Body of pancreas (tissue), 4 donors: ENCODE results near the gene DTL. TPM values are rescaled to one million over a fixed set of nuclear protein-coding genes. Genes with fewer than 3 reads are reported as not detected.
"Not testable (repeated sequence)": the region's sequence is repeated elsewhere in the genome, so short reads cannot be mapped to it uniquely, and the experiment has no call there.

Experiments
- ATAC-seq: fragments of 150-250 bp; one replicate; pipeline ENCODE4 v1.9.1; 2016
- DNase-seq, 4 donors: peaks; one replicate each; pipeline ENCODE4 v3.0.0-alpha.2; 2019
- H3K27ac ChIP-seq, 4 donors: fragments of 200-600 bp; sonication (generic); 1 replicate in 3 of 4; 2 replicates in 1 of 4; pipeline versions ENCODE4 v1.5.1 to v1.6.1; 2016 to 2019; ENCODE audit warnings: mild to moderate bottlenecking in 1 of 4, mixed read lengths in 1 of 4, moderate library complexity in 1 of 4
- H3K27me3 ChIP-seq, 2 donors: fragments of 200-600 bp; sonication (generic); one replicate each; pipeline ENCODE4 v1.6.0; 2016; ENCODE audit warnings: mild to moderate bottlenecking in 1 of 2
- H3K36me3 ChIP-seq, 2 donors: fragments of 200-600 bp; sonication (generic); replicated peaks in 1 of 2; 2 replicates each; pipeline ENCODE4 v1.5.1; 2016; ENCODE audit warnings: low read depth in 2 of 2; ENCODE audit not compliant: insufficient read depth in 1 of 2
- H3K4me1 ChIP-seq: fragments of 200-600 bp; sonication (generic); one replicate; pipeline ENCODE4 v1.6.0; 2016
- H3K4me3 ChIP-seq, 2 donors: fragments of 200-600 bp; sonication (generic); 1 replicate in 1 of 2; 2 replicates in 1 of 2; pipeline ENCODE4 v1.5.1; 2016 to 2019
- H3K9me3 ChIP-seq, 3 donors: fragments of 200-600 bp; sonication (generic); 1 replicate in 2 of 3; 2 replicates in 1 of 3; pipeline ENCODE4 v1.5.1; 2016
- CTCF ChIP-seq, 7 experiments: fragments of 450-650 bp in 4 of 7; fragments of 200-600 bp in 3 of 7; sonication (generic) in 3 of 7; IDR thresholded peaks; one replicate each; pipeline ENCODE4 v1.5.1; 2016 to 2019; ENCODE audit warnings: antibody characterized with exemption in 7 of 7
- POLR2A ChIP-seq, 3 donors: fragments of 450-650 bp; IDR thresholded peaks; one replicate each; pipeline ENCODE4 v1.6.1; 2016; ENCODE audit warnings: antibody characterized with exemption in 3 of 3, mild to moderate bottlenecking in 2 of 3
- WGBS, 2 donors: methylation state at CpG; one replicate each; pipeline ENCODE4 v1.1.5; 2017; 5-methylcytosine and 5-hydroxymethylcytosine counted together
- intact Hi-C: fragments of 100-400 bp; cut with DNase I; formaldehyde crosslinking; loops from one replicate; pipeline ENCODE4 v1.15.1; 2023
- total RNA-seq, 2 donors: library from RNA; depleted of rRNA; stranded (reverse); fragments of >200 nt; gene quantifications; one replicate each; pipeline ENCODE4 v1.1.0, GENCODE V29; 2016

DTL gene
- total RNA-seq, 2 donors from 2014 or later = under 0.01 TPM; not detected in 1

GRCh38 chr1:212010004-212010403 lies 25.5 kb upstream of the DTL start:
- ATAC-seq (no peak), DNase-seq (no peak)
- peaks cover 5% of the 10 kb centered on the region for H3K4me1 ChIP-seq
- no peaks in the 10 kb centered on the region for H3K27me3 ChIP-seq
- TF ChIP-seq CTCF (IDR thresholded peaks at IDR 0.05) (no peak), POLR2A (IDR thresholded peaks at IDR 0.05) (no peak)
- peaks cover 0 to 3% of the 10 kb centered on the region in 2 donors for H3K36me3 ChIP-seq
- intact Hi-C loops = no loop called here
- WGBS, 2 donors = 68 to 75% methylated on average over 3 of the region's 3 CpGs
- no peak overlapping the region for H3K27ac ChIP-seq
- H3K9me3 ChIP-seq = no peaks in the 10 kb centered on the region
- H3K4me3 ChIP-seq = no peak overlapping the region

- peak; percentile 75 to 79 (median 78) for DNase-seq
- 24 to 34% methylated on average over 7 of the region's 7 CpGs for WGBS, 2 donors
These were observed 23.4 kb upstream of the DTL start for GRCh38 chr1:212012034-212012740.

GRCh38 chr1:212013672-212014071 lies 21.9 kb upstream of the DTL start:
- intact Hi-C loops = no loop called here
- no peaks in the 10 kb centered on the region for H3K9me3 ChIP-seq
- ATAC-seq (no peak), DNase-seq (no peak)
- TF ChIP-seq CTCF (IDR thresholded peaks at IDR 0.05) (no peak), POLR2A (IDR thresholded peaks at IDR 0.05) (no peak)
- H3K4me3 ChIP-seq = no peak overlapping the region
- peaks cover 5% of the 10 kb centered on the region for H3K4me1 ChIP-seq
- H3K36me3 ChIP-seq = peaks cover 0 to 2% of the 10 kb centered on the region in 2 donors
- no peak overlapping the region for H3K27ac ChIP-seq
- H3K27me3 ChIP-seq = no peaks in the 10 kb centered on the region
- 79 to 87% methylated on average over 2 of the region's 2 CpGs for WGBS, 2 donors

More at GRCh38 chr1:212012034-212012740, 23.4 kb upstream of the DTL start:
- H3K4me3 ChIP-seq = no peak overlapping the region
- H3K36me3 ChIP-seq = peaks cover 0 to 2% of the 10 kb centered on the region in 2 donors
- peak; percentile 96 for ATAC-seq
- TF ChIP-seq CTCF (IDR thresholded peaks at IDR 0.05) (peak; percentile 90 to 97 (median 93)), POLR2A (IDR thresholded peaks at IDR 0.05) (no peak)
- H3K4me1 ChIP-seq = peaks cover 5% of the 10 kb centered on the region
- H3K9me3 ChIP-seq = no peaks in the 10 kb centered on the region
- no peaks in the 10 kb centered on the region for H3K27me3 ChIP-seq
- no peak overlapping the region for H3K27ac ChIP-seq
- intact Hi-C loops = no loop called here

- Histone ChIP-seq H3K4me1 (peaks cover 17% of the 10 kb centered on the region), H3K9me3 (no peaks in the 10 kb centered on the region), H3K4me3 (no peak overlapping the region), H3K36me3 (no peaks in the 10 kb centered on the region), H3K27me3 (no peaks in the 10 kb centered on the region), H3K27ac (peak overlapping the region in 1 of 4 donors; percentile 51)
- peak; percentile 65 for ATAC-seq
- WGBS, 2 donors = 38 to 40% methylated on average over 2 of the region's 2 CpGs
- DNase-seq = no peak
- intact Hi-C loops = no loop called here
- TF ChIP-seq CTCF (IDR thresholded peaks at IDR 0.05) = no peak
- no peak for TF ChIP-seq POLR2A (IDR thresholded peaks at IDR 0.05)
These were observed 14.6 kb upstream of the DTL start for GRCh38 chr1:212020975-212021374.

- Histone ChIP-seq H3K27ac (peak overlapping the region in 1 of 4 donors; percentile 51), H3K9me3 (no peaks in the 10 kb centered on the region), H3K27me3 (no peaks in the 10 kb centered on the region), H3K4me3 (no peak overlapping the region), H3K4me1 (peaks cover 18% of the 10 kb centered on the region), H3K36me3 (no peaks in the 10 kb centered on the region)
- DNase-seq (no peak), ATAC-seq (no peak)
- intact Hi-C loops = no loop called here
- WGBS, 2 donors = 46 to 60% methylated on average over 2 of the region's 2 CpGs
- TF ChIP-seq CTCF (IDR thresholded peaks at IDR 0.05) (no peak), POLR2A (IDR thresholded peaks at IDR 0.05) (no peak)
These were observed 14.0 kb upstream of the DTL start for GRCh38 chr1:212021563-212021962.

- intact Hi-C loops, H3K36me3 ChIP-seq: not testable (repeated sequence)
These were observed 12.6 kb upstream of the DTL start for GRCh38 chr1:212022908-212023307.

More at GRCh38 chr1:212022908-212023307, 12.6 kb upstream of the DTL start:
- not testable (repeated sequence) for H3K9me3 ChIP-seq, H3K4me3 ChIP-seq, ATAC-seq, DNase-seq, H3K27ac ChIP-seq, H3K27me3 ChIP-seq
- peaks cover 27% of the 10 kb centered on the region for H3K4me1 ChIP-seq
